Fibroblast of mammary gland (primary cell): ENCODE measurements around the gene FAM20B.

Source experiments
- DNase-seq: peaks from one replicate; pipeline ENCODE4 v3.0.0-alpha.2; 2010; ENCODE audit warnings: low read depth
- H3K4me3 ChIP-seq: 2 replicates; pipeline ENCODE4 v1.5.1; 2011; ENCODE audit warnings: low read depth, mild to moderate bottlenecking, low read length, moderate library complexity; ENCODE audit not compliant: control insufficient read depth
- TF ChIP-seq, protein P1 (sequence below): conservative IDR thresholded peaks from 2 replicates; pipeline ENCODE4 v1.5.1; 2011; ENCODE audit warnings: low read depth, low read length, inconsistent platforms; ENCODE audit not compliant: control insufficient read depth, insufficient read depth

Gene FAM20B

DNA sequence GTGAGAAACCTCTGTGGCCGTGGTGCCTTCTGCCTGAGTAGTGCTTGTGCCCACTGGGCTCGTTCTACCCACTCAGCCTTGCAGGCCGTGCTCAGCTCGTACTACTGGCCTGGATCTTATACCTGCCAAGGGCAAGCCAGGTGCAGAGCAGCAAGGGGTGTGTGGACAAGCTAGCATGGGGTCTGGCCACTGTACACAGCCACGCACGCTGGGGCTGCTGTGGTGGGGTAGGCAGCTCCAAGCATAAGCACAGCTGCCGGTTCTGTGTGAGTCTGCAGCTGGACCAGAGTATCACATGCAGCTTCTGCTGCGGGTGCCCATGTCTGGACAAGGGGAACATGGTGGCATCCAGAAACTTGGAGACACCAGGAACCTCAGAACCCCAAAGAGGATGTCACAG, 16.4 kb downstream of the FAM20B start:
- no peak for DNase-seq
- no peak overlapping the region for H3K4me3 ChIP-seq
- TF ChIP-seq, protein P1, sequence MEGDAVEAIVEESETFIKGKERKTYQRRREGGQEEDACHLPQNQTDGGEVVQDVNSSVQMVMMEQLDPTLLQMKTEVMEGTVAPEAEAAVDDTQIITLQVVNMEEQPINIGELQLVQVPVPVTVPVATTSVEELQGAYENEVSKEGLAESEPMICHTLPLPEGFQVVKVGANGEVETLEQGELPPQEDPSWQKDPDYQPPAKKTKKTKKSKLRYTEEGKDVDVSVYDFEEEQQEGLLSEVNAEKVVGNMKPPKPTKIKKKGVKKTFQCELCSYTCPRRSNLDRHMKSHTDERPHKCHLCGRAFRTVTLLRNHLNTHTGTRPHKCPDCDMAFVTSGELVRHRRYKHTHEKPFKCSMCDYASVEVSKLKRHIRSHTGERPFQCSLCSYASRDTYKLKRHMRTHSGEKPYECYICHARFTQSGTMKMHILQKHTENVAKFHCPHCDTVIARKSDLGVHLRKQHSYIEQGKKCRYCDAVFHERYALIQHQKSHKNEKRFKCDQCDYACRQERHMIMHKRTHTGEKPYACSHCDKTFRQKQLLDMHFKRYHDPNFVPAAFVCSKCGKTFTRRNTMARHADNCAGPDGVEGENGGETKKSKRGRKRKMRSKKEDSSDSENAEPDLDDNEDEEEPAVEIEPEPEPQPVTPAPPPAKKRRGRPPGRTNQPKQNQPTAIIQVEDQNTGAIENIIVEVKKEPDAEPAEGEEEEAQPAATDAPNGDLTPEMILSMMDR: no peak

DNA sequence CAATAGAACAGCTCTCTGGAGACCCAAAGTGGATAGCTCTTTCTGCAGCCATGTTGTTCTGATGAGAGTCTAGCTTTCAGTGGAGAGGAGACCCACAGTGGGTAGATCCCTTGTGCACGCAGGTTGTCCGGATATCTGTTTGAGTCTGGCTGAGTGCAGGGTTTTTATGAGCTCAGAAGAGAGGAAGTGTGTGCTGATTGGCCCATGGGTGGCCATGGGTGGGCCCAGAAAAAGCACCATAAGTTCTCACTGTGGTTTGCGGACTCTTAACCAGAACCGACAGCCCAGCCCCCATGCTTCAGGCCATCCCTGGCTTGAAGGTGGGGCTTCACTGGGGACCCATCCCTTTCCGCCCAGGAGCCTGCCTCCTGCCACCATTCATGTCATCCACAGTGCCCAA, 17.0 kb downstream of the FAM20B start:
- DNase-seq: no peak
- no peak overlapping the region for H3K4me3 ChIP-seq
- TF ChIP-seq, protein P1: no peak

DNA sequence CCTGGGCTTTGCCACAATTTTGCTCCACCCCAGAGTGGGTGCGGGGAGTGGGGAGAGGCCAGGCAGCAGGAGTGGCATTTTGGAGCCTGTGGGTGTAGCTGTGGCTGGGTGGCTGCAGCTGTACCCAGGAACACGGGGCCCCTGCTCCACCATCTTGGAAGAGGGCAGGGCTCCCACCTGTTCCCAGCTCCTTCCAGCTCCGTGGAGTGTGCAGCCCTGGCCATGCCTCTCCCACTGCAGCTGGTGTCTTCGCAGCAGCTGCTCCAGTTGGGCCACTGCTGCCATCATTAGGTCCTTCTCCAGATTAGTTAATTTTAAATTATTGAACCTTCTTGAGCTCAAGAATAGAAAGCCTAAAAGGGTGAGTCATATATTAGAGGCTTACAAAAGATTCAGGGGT, 17.6 kb downstream of the FAM20B start:
- no peak for DNase-seq
- TF ChIP-seq, protein P1: no peak
- no peak overlapping the region for H3K4me3 ChIP-seq

DNA sequence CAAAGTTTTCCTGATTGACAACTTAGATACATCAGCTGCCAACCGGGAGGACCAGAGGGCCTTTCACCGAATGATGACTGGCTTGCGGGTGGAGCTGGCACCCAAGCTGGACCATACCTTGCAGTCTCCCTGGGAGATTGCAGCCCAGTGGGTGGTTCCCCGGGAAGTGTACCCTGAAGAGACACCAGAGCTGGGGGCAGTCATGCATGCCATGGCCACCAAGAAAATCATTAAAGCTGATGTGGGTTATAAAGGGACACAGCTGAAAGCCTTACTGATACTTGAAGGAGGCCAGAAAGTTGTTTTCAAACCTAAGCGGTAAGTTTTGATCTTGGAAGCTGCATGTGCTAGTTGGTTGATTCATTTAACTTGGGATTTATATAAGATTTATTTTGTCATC, 18.2 kb downstream of the FAM20B start:
- no peak overlapping the region for H3K4me3 ChIP-seq
- no peak for DNase-seq
- TF ChIP-seq, protein P1: no peak

DNA sequence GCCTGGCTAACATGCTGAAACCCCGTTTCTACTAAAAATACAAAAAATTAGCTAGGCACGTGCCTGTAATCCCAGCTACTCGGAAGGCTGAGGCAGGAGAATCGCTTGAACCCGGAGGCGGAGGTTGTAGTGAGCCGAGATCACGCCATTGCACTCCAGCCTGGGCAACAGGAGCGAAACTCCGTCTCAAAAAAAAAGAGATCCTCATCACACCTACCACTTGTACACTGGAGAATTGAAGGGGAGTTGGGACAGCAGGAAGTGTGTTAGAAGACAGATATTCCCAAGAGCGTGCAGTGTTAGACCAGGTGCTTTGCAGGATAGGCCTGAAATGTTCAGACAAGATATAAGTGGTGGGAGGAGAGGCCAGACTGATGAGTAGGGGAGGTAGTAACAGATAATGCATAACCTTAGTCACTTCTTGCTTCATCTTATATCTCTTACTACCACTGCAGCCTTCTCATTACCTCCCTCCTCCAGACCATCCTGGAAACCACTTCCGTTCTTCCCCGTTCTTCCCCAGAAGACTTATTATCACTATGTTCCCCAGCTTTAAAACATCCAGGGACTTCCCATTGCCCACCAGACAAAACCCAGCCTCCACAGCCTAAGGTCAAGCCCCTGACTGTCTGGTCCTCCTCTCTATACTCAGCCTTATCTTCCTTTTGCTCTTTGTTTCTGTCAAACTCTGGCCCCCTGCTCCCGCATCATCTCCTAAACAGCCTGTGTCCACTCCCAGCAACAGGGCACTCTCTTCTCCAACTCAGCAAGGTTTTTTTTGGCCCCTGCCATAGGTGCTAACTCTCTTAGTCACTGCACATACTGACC, 21.3 kb downstream of the FAM20B start:
- TF ChIP-seq, protein P1: no peak
- no peak for DNase-seq
- H3K4me3 ChIP-seq: no peak overlapping the region

DNA sequence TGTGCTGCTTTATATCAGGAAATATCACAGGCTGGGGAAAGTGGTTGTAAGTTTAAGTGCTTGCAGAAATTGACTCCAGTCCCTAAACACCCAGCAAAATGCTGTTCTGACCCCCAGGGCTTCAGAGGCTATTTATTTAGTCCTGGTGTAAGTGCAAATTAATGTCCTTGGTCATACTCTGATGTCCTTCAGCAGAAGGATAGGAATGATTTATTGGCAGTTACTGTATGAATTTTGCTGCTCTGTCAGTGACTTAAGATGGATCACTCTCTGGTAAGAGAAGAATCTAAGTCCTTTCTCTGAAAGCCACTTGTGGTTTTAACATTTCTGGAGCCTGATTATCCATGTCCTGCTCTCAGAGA, 21.9 kb downstream of the FAM20B start:
- no peak for DNase-seq
- TF ChIP-seq, protein P1: no peak
- no peak overlapping the region for H3K4me3 ChIP-seq
